Naive thymus-derived CD8-positive, alpha-beta T cell (primary cell): ENCODE measurements around the gene ZBTB16. TPM values are rescaled to one million over a fixed set of nuclear protein-coding genes. Genes with fewer than 3 reads are reported as not detected.

Source experiments
- ATAC-seq, 2 donors: fragments of 150-1000 bp; cut with Tn5 transposase in 1 of 2; sonication (Bioruptor Pico), chemical (Tn5 transposase) in 1 of 2; 1 replicate in 1 of 2; 2 replicates in 1 of 2; pipeline ENCODE4 v1.10.0; 2021; ENCODE audit warnings: mild to moderate bottlenecking in 2 of 2, moderate library complexity in 2 of 2
- POLR2A ChIA-PET: fragments of 350-600 bp; sonication (Branson Sonifier 250); formaldehyde crosslinking; loops from one replicate; lab custom pipeline; 2021; ENCODE audit warnings: antibody characterized with exemption; lab: Charles Lee
- DNase-seq, 10 donors: peaks; one replicate each; pipeline versions ENCODE4 v3.0.0 to v3.0.0-alpha.2; 2020 to 2022
- H3K27ac Mint-ChIP-seq, 10 donors: one replicate each; pipeline ENCODE4 v1.8.0; 2020 to 2022; ENCODE audit warnings: mild to moderate bottlenecking in 10 of 10, mixed read lengths in 10 of 10, moderate library complexity in 4 of 10, inconsistent platforms in 1 of 10
- H3K27me3 Mint-ChIP-seq, 5 donors: one replicate each; pipeline ENCODE4 v1.8.0; 2021 to 2022; ENCODE audit warnings: mixed read lengths in 5 of 5
- H3K36me3 Mint-ChIP-seq, 3 donors: one replicate each; pipeline ENCODE4 v1.8.0; 2020 to 2022; ENCODE audit warnings: mixed read lengths in 3 of 3, mild to moderate bottlenecking in 2 of 3, inconsistent platforms in 1 of 3
- H3K4me1 Mint-ChIP-seq, 4 donors: one replicate each; pipeline ENCODE4 v1.8.0; 2021 to 2022; ENCODE audit warnings: mixed read lengths in 4 of 4
- H3K4me3 Mint-ChIP-seq, 10 donors: one replicate each; pipeline ENCODE4 v1.8.0; 2020 to 2022; ENCODE audit warnings: mild to moderate bottlenecking in 10 of 10, mixed read lengths in 10 of 10, moderate library complexity in 6 of 10, inconsistent platforms in 1 of 10
- H3K9me3 Mint-ChIP-seq, 9 donors: one replicate each; pipeline ENCODE4 v1.8.0; 2020 to 2022; ENCODE audit warnings: mixed read lengths in 9 of 9, mild to moderate bottlenecking in 3 of 9, inconsistent platforms in 1 of 9, moderate library complexity in 1 of 9
- polyA plus RNA-seq, 3 donors: library from polyadenylated mRNA; unstranded; fragments of 300-500 nt; fragmentation: Illumina TruSeq; gene quantifications; one replicate each; pipeline ENCODE4 v1.2.3, GENCODE V29; 2021
- total RNA-seq, 8 experiments: library from RNA in 2 of 8; stranded (reverse) in 2 of 8; gene quantifications; one replicate each; pipeline ENCODE4 v1.2.3 and lab custom pipeline; 2021 to 2026

The ZBTB16 gene
- total and polyA plus RNA-seq, 5 experiments from 2014 or later, result 0.21 to 7.5 (median 2.5) TPM

- no peak overlapping the region for H3K4me3 Mint-ChIP-seq
Measured at GRCh38 chr11:114254571-114255146, 195.1 kb downstream of the ZBTB16 start.

GRCh38 chr11:114255289-114255688 lies 195.8 kb downstream of the ZBTB16 start:
- POLR2A ChIA-PET, result no interaction called here
- ATAC-seq (no peak), DNase-seq (no peak)
- Mint-ChIP-seq H3K9me3 (no peaks in the 10 kb centered on the region), H3K36me3 (peaks cover 0 to 2% (median 0%) of the 10 kb centered on the region in 3 donors), H3K4me1 (peaks cover 0 to 19% (median 4%) of the 10 kb centered on the region in 4 donors), H3K4me3 (no peak overlapping the region), H3K27ac (no peak overlapping the region), H3K27me3 (no peaks in the 10 kb centered on the region)

More at GRCh38 chr11:114254571-114255146, 195.1 kb downstream of the ZBTB16 start:
- peaks cover 0 to 5% (median 0%) of the 10 kb centered on the region in 3 donors for H3K36me3 Mint-ChIP-seq
- H3K4me1 Mint-ChIP-seq, result peaks cover 0 to 12% (median 4%) of the 10 kb centered on the region in 4 donors
- no peaks in the 10 kb centered on the region for H3K27me3 Mint-ChIP-seq
- no peaks in the 10 kb centered on the region for H3K9me3 Mint-ChIP-seq
- DNase-seq (no peak), ATAC-seq (no peak)
- POLR2A ChIA-PET, result no interaction called here
- H3K27ac Mint-ChIP-seq, result peak overlapping the region in 1 of 10 donors; percentile 43

GRCh38 chr11:114256176-114256966 lies 196.9 kb downstream of the ZBTB16 start:
- Mint-ChIP-seq H3K27ac (peak overlapping the region in 1 of 10 donors; percentile 83), H3K9me3 (no peaks in the 10 kb centered on the region), H3K27me3 (no peaks in the 10 kb centered on the region), H3K4me3 (no peak overlapping the region), H3K36me3 (no peaks in the 10 kb centered on the region), H3K4me1 (peaks cover 0 to 25% (median 4%) of the 10 kb centered on the region in 4 donors)
- no peak for ATAC-seq
- POLR2A ChIA-PET, result interaction anchor here (0.6 kb wide), 1 partner anchor 64 kb away, joined by 3 read pairs; no protein-coding TSS in a partner anchor
- no peak for DNase-seq

GRCh38 chr11:114256967-114257286 lies 197.4 kb downstream of the ZBTB16 start:
- ATAC-seq, result no peak
- Mint-ChIP-seq H3K4me3 (no peak overlapping the region), H3K27ac (peak overlapping the region in 2 of 10 donors; percentile 53 to 83), H3K36me3 (no peaks in the 10 kb centered on the region), H3K27me3 (peaks cover 0 to 3% (median 0%) of the 10 kb centered on the region in 5 donors), H3K9me3 (no peaks in the 10 kb centered on the region), H3K4me1 (peaks cover 0 to 25% (median 4%) of the 10 kb centered on the region in 4 donors)
- POLR2A ChIA-PET, result no interaction called here
- no peak for DNase-seq

- Mint-ChIP-seq H3K4me1 (peaks cover 0 to 25% (median 4%) of the 10 kb centered on the region in 4 donors), H3K36me3 (no peaks in the 10 kb centered on the region), H3K27me3 (peaks cover 0 to 3% (median 0%) of the 10 kb centered on the region in 5 donors), H3K4me3 (no peak overlapping the region), H3K27ac (peak overlapping the region in 3 of 10 donors; percentile 49 to 83 (median 53)), H3K9me3 (no peaks in the 10 kb centered on the region)
- DNase-seq (no peak), ATAC-seq (no peak)
- POLR2A ChIA-PET, result interaction anchor here (1.3 kb wide), 1 partner anchor 97 kb away, joined by 3 read pairs; no protein-coding TSS in a partner anchor
Measured at GRCh38 chr11:114257621-114258558, 198.4 kb downstream of the ZBTB16 start.

- Mint-ChIP-seq H3K27ac (peak overlapping the region in 7 of 10 donors; percentile 7 to 80 (median 67)), H3K36me3 (no peaks in the 10 kb centered on the region), H3K9me3 (no peaks in the 10 kb centered on the region), H3K4me1 (peaks cover 0 to 25% (median 4%) of the 10 kb centered on the region in 4 donors), H3K4me3 (peak overlapping the region in 1 of 10 donors; percentile 52), H3K27me3 (peaks cover 0 to 3% (median 0%) of the 10 kb centered on the region in 5 donors)
- ATAC-seq, result no peak
- no peak for DNase-seq
- POLR2A ChIA-PET, result interaction anchor here (1.3 kb wide), 1 partner anchor 98 kb away, joined by 3 read pairs; no protein-coding TSS in a partner anchor
Measured at GRCh38 chr11:114258696-114259095, 199.2 kb downstream of the ZBTB16 start.

GRCh38 chr11:114259124-114259526 lies 199.6 kb downstream of the ZBTB16 start:
- Mint-ChIP-seq H3K36me3 (no peaks in the 10 kb centered on the region), H3K9me3 (no peaks in the 10 kb centered on the region), H3K27ac (peak overlapping the region in 3 of 10 donors; percentile 30 to 79 (median 75)), H3K4me3 (peak overlapping the region in 1 of 10 donors; percentile 52), H3K4me1 (peaks cover 0 to 25% (median 4%) of the 10 kb centered on the region in 4 donors), H3K27me3 (peaks cover 0 to 3% (median 0%) of the 10 kb centered on the region in 5 donors)
- DNase-seq (no peak), ATAC-seq (no peak)
- POLR2A ChIA-PET, result interaction anchor here (0.7 to 1.3 kb wide), 2 partner anchors 98 to 180 kb away, joined by 3 read pairs; no protein-coding TSS in a partner anchor

GRCh38 chr11:114259551-114259983 lies 200.1 kb downstream of the ZBTB16 start:
- Mint-ChIP-seq H3K4me1 (peaks cover 0 to 25% (median 4%) of the 10 kb centered on the region in 4 donors), H3K27ac (peak overlapping the region in 5 of 10 donors; percentile 26 to 87 (median 67)), H3K4me3 (no peak overlapping the region), H3K36me3 (no peaks in the 10 kb centered on the region), H3K27me3 (peaks cover 0 to 3% (median 0%) of the 10 kb centered on the region in 5 donors), H3K9me3 (no peaks in the 10 kb centered on the region)
- POLR2A ChIA-PET, result interaction anchor here (0.7 to 2.0 kb wide), 4 partner anchors 12 to 364 kb away, joined by 3 to 7 read pairs (median 3); no protein-coding TSS in a partner anchor
- ATAC-seq, result no peak
- DNase-seq, result no peak

GRCh38 chr11:114260077-114260476 lies 200.6 kb downstream of the ZBTB16 start:
- ATAC-seq, result no peak
- Mint-ChIP-seq H3K27ac (peak overlapping the region in 4 of 10 donors; percentile 12 to 87 (median 49)), H3K36me3 (no peaks in the 10 kb centered on the region), H3K9me3 (no peaks in the 10 kb centered on the region), H3K4me1 (peaks cover 0 to 25% (median 4%) of the 10 kb centered on the region in 4 donors), H3K27me3 (peaks cover 0 to 3% (median 0%) of the 10 kb centered on the region in 5 donors), H3K4me3 (no peak overlapping the region)
- DNase-seq, result no peak
- POLR2A ChIA-PET, result interaction anchor here (1.0 to 2.3 kb wide), 6 partner anchors 12 to 364 kb away, joined by 3 to 14 read pairs (median 5); no protein-coding TSS in a partner anchor

- Mint-ChIP-seq H3K4me1 (peaks cover 0 to 25% (median 4%) of the 10 kb centered on the region in 4 donors), H3K27ac (no peak overlapping the region), H3K4me3 (no peak overlapping the region), H3K27me3 (peaks cover 0 to 3% (median 0%) of the 10 kb centered on the region in 5 donors), H3K9me3 (no peaks in the 10 kb centered on the region), H3K36me3 (no peaks in the 10 kb centered on the region)
- POLR2A ChIA-PET, result interaction anchor here (1.0 to 2.3 kb wide), 7 partner anchors 13 to 365 kb away, joined by 3 to 14 read pairs (median 7); no protein-coding TSS in a partner anchor
- no peak for ATAC-seq
- no peak for DNase-seq
Measured at GRCh38 chr11:114260483-114260882, 201.0 kb downstream of the ZBTB16 start.

GRCh38 chr11:114261791-114262190 lies 202.3 kb downstream of the ZBTB16 start:
- Mint-ChIP-seq H3K36me3 (no peaks in the 10 kb centered on the region), H3K4me1 (peaks cover 0 to 25% (median 4%) of the 10 kb centered on the region in 4 donors), H3K9me3 (no peaks in the 10 kb centered on the region), H3K4me3 (no peak overlapping the region), H3K27ac (no peak overlapping the region), H3K27me3 (peaks cover 0 to 4% (median 0%) of the 10 kb centered on the region in 5 donors)
- ATAC-seq, result no peak
- DNase-seq, result no peak
- POLR2A ChIA-PET, result interaction anchor here (1.0 to 2.3 kb wide), 4 partner anchors 102 to 365 kb away, joined by 3 to 14 read pairs (median 9); no protein-coding TSS in a partner anchor
